A673 (cell line): ENCODE results near the gene FBRS. TPM values are rescaled to one million over a fixed set of nuclear protein-coding genes. Genes with fewer than 3 reads are reported as not detected.

Experiments
- BruUV-seq: library from RNA; stranded (reverse); fragments of 400-500 nt; replicated peaks from 2 replicates; lab custom pipeline; 2021; lab: Mats Ljungman, UMichigan
- CTCF ChIA-PET: fragments of 300-600 bp; sonication (Branson Sonifier 250); formaldehyde crosslinking; loops from one replicate; lab custom pipeline; 2022; ENCODE audit warnings: antibody characterized with exemption; lab: Charles Lee
- POLR2A ChIA-PET: fragments of 300-600 bp; sonication (Branson Sonifier 250); formaldehyde crosslinking; loops from one replicate; lab custom pipeline; 2022; ENCODE audit warnings: antibody characterized with exemption; ENCODE audit not compliant: low non-redundant PET; lab: Charles Lee
- DNase-seq: peaks from one replicate; pipeline ENCODE4 v3.0.0-alpha.2; 2015; ENCODE audit warnings: low spot score
- H3K27ac ChIP-seq: fragments of 200-600 bp; sonication (generic); 2 replicates; pipeline ENCODE4 v1.5.1; 2016; ENCODE audit warnings: mixed run types, low read depth, mild to moderate bottlenecking, mixed read lengths, antibody characterized with exemption, low read length; ENCODE audit not compliant: poor library complexity, severe bottlenecking
- H3K27me3 ChIP-seq: fragments of 200-600 bp; sonication (generic); replicated peaks from 2 replicates; pipeline ENCODE4 v1.6.1; 2017; ENCODE audit warnings: mixed run types, low read depth, mild to moderate bottlenecking, mixed read lengths, antibody characterized with exemption, low read length; ENCODE audit not compliant: insufficient read depth, poor library complexity
- H3K36me3 ChIP-seq: fragments of 200-600 bp; sonication (generic); 2 replicates; pipeline ENCODE4 v1.6.1; 2016; ENCODE audit warnings: mixed run types, mild to moderate bottlenecking, mixed read lengths, antibody characterized with exemption, low read length; ENCODE audit not compliant: insufficient read depth, poor library complexity, severe bottlenecking
- H3K4me1 ChIP-seq: fragments of 200-600 bp; sonication (generic); 2 replicates; pipeline ENCODE4 v1.6.1; 2017; ENCODE audit warnings: mixed run types, mild to moderate bottlenecking, mixed read lengths, antibody characterized with exemption, low read length; ENCODE audit not compliant: insufficient read depth, poor library complexity, severe bottlenecking
- H3K4me3 ChIP-seq: fragments of 200-600 bp; sonication (generic); 2 replicates; pipeline ENCODE4 v1.5.1; 2016; ENCODE audit warnings: low read depth, mixed run types, mild to moderate bottlenecking, mixed read lengths, low read length; ENCODE audit not compliant: poor library complexity, severe bottlenecking
- H3K9me3 ChIP-seq: fragments of 200-600 bp; sonication (generic); 2 replicates; pipeline ENCODE4 v1.6.1; 2016; ENCODE audit warnings: mixed run types, low read depth, mild to moderate bottlenecking, mixed read lengths, antibody characterized with exemption, low read length; ENCODE audit not compliant: poor library complexity, severe bottlenecking
- EZH2 ChIP-seq: fragments of 200-600 bp; sonication (generic); IDR thresholded peaks from 2 replicates; pipeline ENCODE4 v1.6.1; 2017; ENCODE audit warnings: borderline replicate concordance, low read depth, mild to moderate bottlenecking, mixed read lengths, antibody characterized with exemption, low read length; ENCODE audit not compliant: poor library complexity, severe bottlenecking
- intact Hi-C: fragments of 100-400 bp; cut with micrococcal nuclease; formaldehyde crosslinking; loops from one replicate; pipeline ENCODE4 v1.10.0; 2022; ENCODE audit not compliant: unreplicated experiment
- total RNA-seq: library from RNA; stranded (reverse); gene quantifications from 2 replicates; pipeline ENCODE4 v1.2.3, GENCODE V29; 2021
- TF ChIP-seq, protein P1 (sequence below): fragments of 300-800, 200-600 bp; sonication (generic); conservative IDR thresholded peaks from 2 replicates; pipeline ENCODE4 v1.5.1; 2017; ENCODE audit warnings: low read depth, mild to moderate bottlenecking, antibody characterized with exemption, low read length, moderate library complexity, mixed read lengths

Gene FBRS
- total RNA-seq, 1 experiment from 2014 or later = 79.9 TPM

DNA sequence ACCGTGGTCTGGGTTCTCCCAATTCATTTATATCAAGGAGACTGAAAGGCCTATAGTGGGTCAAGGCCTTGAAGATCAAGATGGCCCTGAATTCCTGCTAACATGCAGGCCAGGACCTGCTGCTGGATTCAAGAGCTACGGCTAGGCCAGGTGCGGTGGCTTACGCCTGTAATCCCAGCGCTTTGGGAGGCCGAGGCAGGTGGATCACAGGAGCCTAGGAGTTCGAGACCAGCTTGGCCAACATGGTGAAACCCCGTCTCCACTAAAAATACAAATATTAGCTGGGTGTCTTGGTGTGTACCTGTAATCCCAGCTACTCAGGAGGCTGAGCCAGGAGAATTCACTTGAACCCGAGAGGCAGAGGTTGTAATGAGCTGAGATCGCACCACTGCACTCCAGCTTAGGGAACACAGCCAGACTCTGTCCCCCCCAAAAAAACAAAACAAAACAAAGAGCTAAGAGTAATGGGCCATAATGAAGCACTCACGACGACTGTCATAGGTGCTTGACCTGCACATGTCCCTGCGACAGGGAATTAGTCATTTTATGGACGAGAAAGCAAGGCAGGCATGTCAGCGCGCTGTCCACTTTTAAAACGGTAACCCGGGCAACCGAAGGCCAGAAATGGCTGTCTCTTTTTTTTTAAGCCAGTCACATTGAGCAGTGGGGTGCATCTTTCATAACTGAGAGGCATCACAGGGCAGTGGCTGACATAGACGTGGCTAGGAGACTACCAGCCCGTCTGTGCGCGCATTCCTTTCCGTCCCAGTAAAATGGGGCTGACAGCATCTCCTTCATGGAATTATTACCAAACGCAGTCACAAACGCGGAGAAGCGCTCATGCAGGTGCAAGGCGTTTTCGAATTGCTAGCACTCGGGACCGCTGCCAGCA is 1.0 kb upstream of the FBRS start:
- Histone ChIP-seq H3K36me3 (peaks cover 43% of the 10 kb centered on the region), H3K4me3 (peak overlapping the region; percentile 81), H3K4me1 (peaks cover 20% of the 10 kb centered on the region), H3K9me3 (no peaks in the 10 kb centered on the region), H3K27ac (peak overlapping the region; percentile 72), H3K27me3 (no peaks in the 10 kb centered on the region)
- intact Hi-C loops = no loop called here
- BruUV-seq = no TSS peak
- TF ChIP-seq, protein P1, sequence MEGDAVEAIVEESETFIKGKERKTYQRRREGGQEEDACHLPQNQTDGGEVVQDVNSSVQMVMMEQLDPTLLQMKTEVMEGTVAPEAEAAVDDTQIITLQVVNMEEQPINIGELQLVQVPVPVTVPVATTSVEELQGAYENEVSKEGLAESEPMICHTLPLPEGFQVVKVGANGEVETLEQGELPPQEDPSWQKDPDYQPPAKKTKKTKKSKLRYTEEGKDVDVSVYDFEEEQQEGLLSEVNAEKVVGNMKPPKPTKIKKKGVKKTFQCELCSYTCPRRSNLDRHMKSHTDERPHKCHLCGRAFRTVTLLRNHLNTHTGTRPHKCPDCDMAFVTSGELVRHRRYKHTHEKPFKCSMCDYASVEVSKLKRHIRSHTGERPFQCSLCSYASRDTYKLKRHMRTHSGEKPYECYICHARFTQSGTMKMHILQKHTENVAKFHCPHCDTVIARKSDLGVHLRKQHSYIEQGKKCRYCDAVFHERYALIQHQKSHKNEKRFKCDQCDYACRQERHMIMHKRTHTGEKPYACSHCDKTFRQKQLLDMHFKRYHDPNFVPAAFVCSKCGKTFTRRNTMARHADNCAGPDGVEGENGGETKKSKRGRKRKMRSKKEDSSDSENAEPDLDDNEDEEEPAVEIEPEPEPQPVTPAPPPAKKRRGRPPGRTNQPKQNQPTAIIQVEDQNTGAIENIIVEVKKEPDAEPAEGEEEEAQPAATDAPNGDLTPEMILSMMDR = no peak
- no peak for TF ChIP-seq EZH2
- POLR2A ChIA-PET = no interaction called here
- DNase-seq = no peak
- CTCF ChIA-PET = no interaction called here

DNA sequence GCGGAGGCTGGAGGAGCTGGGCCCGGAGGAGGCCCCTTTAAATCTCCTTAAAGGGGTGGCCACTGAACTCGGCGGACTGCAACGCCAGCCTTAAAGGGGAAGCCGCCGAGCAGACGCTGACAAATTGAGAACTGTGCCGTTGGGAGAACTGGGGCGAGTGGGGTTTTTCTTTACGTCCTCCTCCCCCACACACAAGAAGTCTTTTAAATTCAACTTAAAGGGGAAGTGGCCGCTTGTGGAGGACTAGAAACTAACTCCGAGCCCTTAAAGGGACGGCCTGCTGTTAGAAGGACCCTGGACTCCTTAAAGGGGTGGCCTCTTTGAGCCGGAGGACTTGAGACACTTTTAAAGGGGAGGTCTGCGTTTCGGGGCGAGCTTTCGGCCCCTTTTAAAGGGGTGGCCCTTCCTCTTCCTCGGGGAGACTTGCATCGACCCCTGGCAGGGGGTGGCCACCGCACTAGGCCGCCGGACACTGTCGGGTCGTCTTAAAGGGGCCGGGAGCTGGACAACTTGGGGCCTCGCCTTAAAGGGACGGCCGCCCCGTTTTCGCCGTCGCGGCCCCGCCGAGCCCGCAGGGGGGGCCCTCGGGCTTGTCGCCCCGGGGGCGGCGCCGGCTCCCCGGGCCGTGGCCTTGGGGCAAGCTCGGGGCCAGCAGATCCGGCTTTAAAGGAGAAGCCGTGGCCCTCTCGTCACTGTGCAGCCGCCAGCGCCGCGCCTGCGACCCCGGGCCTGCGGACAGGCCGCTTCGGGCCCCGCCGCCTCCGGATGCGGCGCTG is 688 bp downstream of the FBRS start:
- no peaks in the 10 kb centered on the region for H3K9me3 ChIP-seq
- no peaks in the 10 kb centered on the region for H3K27me3 ChIP-seq
- TSS peak; percentile 79 for BruUV-seq
- peak overlapping the region; percentile 99 for H3K27ac ChIP-seq
- DNase-seq = peak; percentile 99
- intact Hi-C loops = loop anchor here (1.0 to 2.0 kb wide), 3 partner anchors 9 to 132 kb away; partner anchors contain the start of genes PRR14 and SRCAP
- TF ChIP-seq, protein P1 = 0 out of 2 replicates have a peak, but pooled peaks have one; percentile 27
- TF ChIP-seq EZH2 = no peak
- ChIA-PET CTCF (no interaction called here), POLR2A (interaction anchor here (0.7 kb wide), 1 partner anchor 276 kb away, joined by 3 read pairs; no protein-coding TSS in a partner anchor)
- peaks cover 19% of the 10 kb centered on the region for H3K4me1 ChIP-seq
- peak overlapping the region; percentile 81 for H3K4me3 ChIP-seq
- peaks cover 52% of the 10 kb centered on the region for H3K36me3 ChIP-seq
